ENCODE data around the gene STAB2. TPM values are rescaled to one million over a fixed set of nuclear protein-coding genes. Genes with fewer than 3 reads are reported as not detected.

The STAB2 gene
- total and polyA plus RNA-seq, 7 experiments from 2014 or later = not detected

GRCh38 chr12:103745962-103746361 is 158.9 kb downstream of the STAB2 start:
- POLR2A ChIA-PET = no interaction called here
- intact Hi-C loops (cut with micrococcal nuclease) = no loop called here

GRCh38 chr12:103748002-103748401 is 160.9 kb downstream of the STAB2 start:
- intact Hi-C loops (cut with micrococcal nuclease) = no loop called here
- CTCF ChIA-PET = no interaction called here

More at GRCh38 chr12:103745962-103746361, 158.9 kb downstream of the STAB2 start:
- ATAC-seq = no peak
- DNase-seq = no peak
- peaks cover 0 to 1% (median 0%) of the 10 kb centered on the region in 11 donors for H3K9me3 Mint-ChIP-seq
- no peak overlapping the region for H3K4me3 ChIP-seq (ENCODE audit: low read length)
- H3K4me1 Mint-ChIP-seq = no peaks in the 10 kb centered on the region
- no peaks in the 10 kb centered on the region for H3K4me1 ChIP-seq (ENCODE audit: control insufficient read depth in 2 of 2, insufficient read depth in 2 of 2, low read length in 2 of 2)
- H3K36me3 Mint-ChIP-seq = peaks cover 0 to 4% (median 0%) of the 10 kb centered on the region in 5 donors
- no peaks in the 10 kb centered on the region for H3K27me3 ChIP-seq (ENCODE audit: control insufficient read depth in 2 of 2, insufficient read depth in 2 of 2, low read length in 2 of 2)
- no peaks in the 10 kb centered on the region for H3K9me3 ChIP-seq (ENCODE audit: control insufficient read depth in 2 of 3, low read length in 3 of 3)
- H3K27me3 Mint-ChIP-seq = peaks cover 2 to 10% (median 10%) of the 10 kb centered on the region in 5 donors
- H3K36me3 ChIP-seq (ENCODE audit: control insufficient read depth in 2 of 3, insufficient read depth in 3 of 3, low read length in 3 of 3) = no peaks in the 10 kb centered on the region
- no peak overlapping the region for H3K4me3 Mint-ChIP-seq
- CTCF ChIA-PET = no interaction called here
- H3K27ac Mint-ChIP-seq = no peak overlapping the region
- no peak overlapping the region for H3K27ac ChIP-seq (ENCODE audit: low read depth, low read length)

DNA sequence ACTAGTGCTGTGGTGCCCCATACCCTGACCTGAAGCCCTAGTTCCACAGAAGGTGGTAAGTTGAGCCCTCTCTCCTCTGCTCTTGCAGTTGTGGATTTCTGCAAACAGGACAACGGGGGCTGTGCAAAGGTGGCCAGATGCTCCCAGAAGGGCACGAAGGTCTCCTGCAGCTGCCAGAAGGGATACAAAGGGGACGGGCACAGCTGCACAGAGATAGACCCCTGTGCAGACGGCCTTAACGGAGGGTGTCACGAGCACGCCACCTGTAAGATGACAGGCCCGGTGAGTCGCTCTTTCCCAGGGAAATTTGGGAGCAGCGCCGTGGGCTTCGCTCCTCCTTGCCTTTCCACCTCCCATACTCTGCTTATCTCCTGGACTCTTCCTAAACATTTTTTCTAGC is 161.8 kb downstream of the STAB2 start:
- no peaks in the 10 kb centered on the region for H3K9me3 ChIP-seq (ENCODE audit: control insufficient read depth in 2 of 3, low read length in 3 of 3)
- ChIA-PET CTCF (no interaction called here), POLR2A (no interaction called here)
- no peaks in the 10 kb centered on the region for H3K4me1 ChIP-seq (ENCODE audit: control insufficient read depth in 2 of 2, insufficient read depth in 2 of 2, low read length in 2 of 2)
- intact Hi-C loops (cut with micrococcal nuclease) = no loop called here
- no peak overlapping the region for H3K27ac ChIP-seq (ENCODE audit: low read depth, low read length)
- DNase-seq (no peak), ATAC-seq (no peak)
- no peaks in the 10 kb centered on the region for H3K36me3 Mint-ChIP-seq
- peaks cover 3 to 8% (median 5%) of the 10 kb centered on the region in 5 donors for H3K27me3 Mint-ChIP-seq
- no peak overlapping the region for H3K4me3 Mint-ChIP-seq
- H3K4me3 ChIP-seq (ENCODE audit: low read length) = no peak overlapping the region
- no peaks in the 10 kb centered on the region for H3K36me3 ChIP-seq (ENCODE audit: control insufficient read depth in 2 of 3, insufficient read depth in 3 of 3, low read length in 3 of 3)
- H3K4me1 Mint-ChIP-seq = no peaks in the 10 kb centered on the region
- H3K27me3 ChIP-seq (ENCODE audit: control insufficient read depth in 2 of 2, insufficient read depth in 2 of 2, low read length in 2 of 2) = no peaks in the 10 kb centered on the region
- H3K9me3 Mint-ChIP-seq = peaks cover 0 to 1% (median 0%) of the 10 kb centered on the region in 11 donors
- no peak overlapping the region for H3K27ac Mint-ChIP-seq

More at GRCh38 chr12:103748002-103748401, 160.9 kb downstream of the STAB2 start:
- H3K27me3 Mint-ChIP-seq = peaks cover 3 to 13% (median 8%) of the 10 kb centered on the region in 5 donors
- POLR2A ChIA-PET = no interaction called here
- peaks cover 0 to 1% (median 0%) of the 10 kb centered on the region in 11 donors for H3K9me3 Mint-ChIP-seq
- no peaks in the 10 kb centered on the region for H3K27me3 ChIP-seq (ENCODE audit: control insufficient read depth in 2 of 2, insufficient read depth in 2 of 2, low read length in 2 of 2)
- no peaks in the 10 kb centered on the region for H3K36me3 ChIP-seq (ENCODE audit: control insufficient read depth in 2 of 3, insufficient read depth in 3 of 3, low read length in 3 of 3)
- no peak overlapping the region for H3K27ac Mint-ChIP-seq
- ATAC-seq (no peak), DNase-seq (no peak)
- H3K36me3 Mint-ChIP-seq = peaks cover 0 to 4% (median 0%) of the 10 kb centered on the region in 5 donors
- H3K4me1 Mint-ChIP-seq = no peaks in the 10 kb centered on the region
- H3K9me3 ChIP-seq (ENCODE audit: control insufficient read depth in 2 of 3, low read length in 3 of 3) = no peaks in the 10 kb centered on the region
- H3K4me1 ChIP-seq (ENCODE audit: control insufficient read depth in 2 of 2, insufficient read depth in 2 of 2, low read length in 2 of 2) = no peaks in the 10 kb centered on the region
- H3K4me3 Mint-ChIP-seq = no peak overlapping the region
- H3K27ac ChIP-seq (ENCODE audit: low read depth, low read length) = no peak overlapping the region
- no peak overlapping the region for H3K4me3 ChIP-seq (ENCODE audit: low read length)

GRCh38 chr12:103751171-103751570 is 164.1 kb downstream of the STAB2 start:
- peaks cover 0 to 1% (median 0%) of the 10 kb centered on the region in 11 donors for H3K9me3 Mint-ChIP-seq
- DNase-seq = no peak

DNA sequence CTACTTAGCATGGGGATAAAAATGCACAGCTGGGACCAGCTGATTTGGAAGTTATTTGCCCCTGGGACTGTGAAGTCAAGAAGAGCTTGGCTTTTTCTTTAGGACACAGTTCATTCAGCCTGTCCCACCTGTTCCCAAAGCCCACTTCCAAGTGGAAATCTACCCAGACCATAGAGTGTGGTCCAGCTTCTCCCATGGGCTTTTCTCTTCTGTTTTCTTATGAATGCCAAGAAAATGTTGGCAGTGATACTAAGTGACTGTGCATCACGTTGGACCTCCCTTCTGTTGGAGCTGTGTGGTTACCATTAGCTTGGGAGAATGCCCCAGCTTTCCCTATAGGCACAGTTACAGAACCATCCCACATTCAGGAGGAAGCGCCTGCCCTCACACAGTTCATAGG is 164.5 kb downstream of the STAB2 start:
- Histone ChIP-seq H3K4me1 (ENCODE audit: control insufficient read depth in 2 of 2, insufficient read depth in 2 of 2, low read length in 2 of 2) (no peaks in the 10 kb centered on the region), H3K4me3 (ENCODE audit: low read length) (no peak overlapping the region), H3K9me3 (ENCODE audit: control insufficient read depth in 2 of 3, low read length in 3 of 3) (no peaks in the 10 kb centered on the region), H3K27me3 (ENCODE audit: control insufficient read depth in 2 of 2, insufficient read depth in 2 of 2, low read length in 2 of 2) (no peaks in the 10 kb centered on the region), H3K36me3 (ENCODE audit: control insufficient read depth in 2 of 3, insufficient read depth in 3 of 3, low read length in 3 of 3) (no peaks in the 10 kb centered on the region), H3K27ac (ENCODE audit: low read depth, low read length) (no peak overlapping the region)
- ChIA-PET POLR2A (no interaction called here), CTCF (no interaction called here)
- no peaks in the 10 kb centered on the region for H3K4me1 Mint-ChIP-seq
- peaks cover 3 to 8% (median 8%) of the 10 kb centered on the region in 5 donors for H3K27me3 Mint-ChIP-seq
- ATAC-seq (no peak), DNase-seq (no peak)
- H3K9me3 Mint-ChIP-seq = peaks cover 0 to 1% (median 0%) of the 10 kb centered on the region in 11 donors
- no peaks in the 10 kb centered on the region for H3K36me3 Mint-ChIP-seq
- intact Hi-C loops (cut with micrococcal nuclease) = no loop called here
- no peak overlapping the region for H3K27ac Mint-ChIP-seq
- no peak overlapping the region for H3K4me3 Mint-ChIP-seq

More at GRCh38 chr12:103751171-103751570, 164.1 kb downstream of the STAB2 start:
- Histone ChIP-seq H3K4me1 (ENCODE audit: control insufficient read depth in 2 of 2, insufficient read depth in 2 of 2, low read length in 2 of 2) (no peaks in the 10 kb centered on the region), H3K36me3 (ENCODE audit: control insufficient read depth in 2 of 3, insufficient read depth in 3 of 3, low read length in 3 of 3) (no peaks in the 10 kb centered on the region), H3K27me3 (ENCODE audit: control insufficient read depth in 2 of 2, insufficient read depth in 2 of 2, low read length in 2 of 2) (no peaks in the 10 kb centered on the region), H3K4me3 (ENCODE audit: low read length) (no peak overlapping the region), H3K9me3 (ENCODE audit: control insufficient read depth in 2 of 3, low read length in 3 of 3) (no peaks in the 10 kb centered on the region), H3K27ac (ENCODE audit: low read depth, low read length) (no peak overlapping the region)
- Mint-ChIP-seq H3K36me3 (no peaks in the 10 kb centered on the region), H3K27me3 (peaks cover 3 to 8% (median 8%) of the 10 kb centered on the region in 5 donors), H3K4me3 (no peak overlapping the region), H3K27ac (no peak overlapping the region), H3K4me1 (no peaks in the 10 kb centered on the region)
- no peak for ATAC-seq
- intact Hi-C loops (cut with micrococcal nuclease) = no loop called here
- CTCF ChIA-PET = no interaction called here
- POLR2A ChIA-PET = no interaction called here

DNA sequence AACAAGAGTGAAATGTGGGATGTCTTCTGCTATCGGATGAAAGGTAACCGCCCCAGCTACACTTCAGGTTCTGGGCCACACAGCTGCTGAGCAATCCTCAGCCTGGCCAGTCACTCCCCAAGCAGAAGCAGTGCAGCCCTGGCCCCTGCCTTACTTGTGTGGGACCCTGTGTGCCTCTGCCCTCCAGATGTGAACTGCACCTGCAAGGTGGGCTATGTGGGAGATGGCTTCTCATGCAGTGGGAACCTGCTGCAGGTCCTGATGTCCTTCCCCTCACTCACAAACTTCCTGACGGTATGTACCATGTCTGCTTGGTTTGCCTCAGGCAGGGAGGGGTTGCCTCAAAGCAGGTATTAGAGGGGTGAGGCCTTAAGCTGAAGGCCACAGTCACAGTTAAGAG is 168.4 kb downstream of the STAB2 start:
- H3K36me3 Mint-ChIP-seq = peaks cover 0 to 8% (median 0%) of the 10 kb centered on the region in 5 donors
- intact Hi-C loops (cut with micrococcal nuclease) = no loop called here
- H3K27ac ChIP-seq (ENCODE audit: low read depth, low read length) = no peak overlapping the region

GRCh38 chr12:103756443-103756842 is 169.4 kb downstream of the STAB2 start:
- Mint-ChIP-seq H3K27ac (no peak overlapping the region), H3K4me1 (no peaks in the 10 kb centered on the region), H3K36me3 (peaks cover 0 to 10% (median 0%) of the 10 kb centered on the region in 5 donors), H3K9me3 (no peaks in the 10 kb centered on the region), H3K4me3 (no peak overlapping the region), H3K27me3 (peaks cover 0 to 4% (median 0%) of the 10 kb centered on the region in 5 donors)
- ChIA-PET POLR2A (no interaction called here), CTCF (no interaction called here)
- Histone ChIP-seq H3K9me3 (ENCODE audit: control insufficient read depth in 2 of 3, low read length in 3 of 3) (no peaks in the 10 kb centered on the region), H3K27me3 (ENCODE audit: control insufficient read depth in 2 of 2, insufficient read depth in 2 of 2, low read length in 2 of 2) (no peaks in the 10 kb centered on the region), H3K4me3 (ENCODE audit: low read length) (no peak overlapping the region), H3K4me1 (ENCODE audit: control insufficient read depth in 2 of 2, insufficient read depth in 2 of 2, low read length in 2 of 2) (no peaks in the 10 kb centered on the region), H3K27ac (ENCODE audit: low read depth, low read length) (no peak overlapping the region), H3K36me3 (ENCODE audit: control insufficient read depth in 2 of 3, insufficient read depth in 3 of 3, low read length in 3 of 3) (no peaks in the 10 kb centered on the region)
- intact Hi-C loops (cut with micrococcal nuclease) = no loop called here
- ATAC-seq (no peak), DNase-seq (no peak)

More for the DNA sequence above, 168.4 kb downstream of the STAB2 start:
- ATAC-seq (no peak), DNase-seq (no peak)
- no peaks in the 10 kb centered on the region for H3K9me3 Mint-ChIP-seq
- no peak overlapping the region for H3K27ac Mint-ChIP-seq
- peaks cover under 1 to 8% (median 5%) of the 10 kb centered on the region in 5 donors for H3K27me3 Mint-ChIP-seq
- H3K27me3 ChIP-seq (ENCODE audit: control insufficient read depth in 2 of 2, insufficient read depth in 2 of 2, low read length in 2 of 2) = no peaks in the 10 kb centered on the region
- H3K9me3 ChIP-seq (ENCODE audit: control insufficient read depth in 2 of 3, low read length in 3 of 3) = no peaks in the 10 kb centered on the region
- no peaks in the 10 kb centered on the region for H3K4me1 Mint-ChIP-seq
- no peaks in the 10 kb centered on the region for H3K36me3 ChIP-seq (ENCODE audit: control insufficient read depth in 2 of 3, insufficient read depth in 3 of 3, low read length in 3 of 3)
- H3K4me3 Mint-ChIP-seq = no peak overlapping the region
- no peak overlapping the region for H3K4me3 ChIP-seq (ENCODE audit: low read length)
- ChIA-PET POLR2A (interaction anchor here (0.6 kb wide), 1 partner anchor 10 kb away, joined by 3 read pairs; no protein-coding TSS in a partner anchor), CTCF (no interaction called here)
- H3K4me1 ChIP-seq (ENCODE audit: control insufficient read depth in 2 of 2, insufficient read depth in 2 of 2, low read length in 2 of 2) = no peaks in the 10 kb centered on the region
